Activated naive CD8-positive, alpha-beta T cell treated with anti-CD3 and anti-CD28 coated beads, Interleukin-2, amount 50 U/mL, for 24 hours (primary cell): Measurements from ENCODE around the gene RANBP2.
"Not testable (repeated sequence)": the region's sequence is repeated elsewhere in the genome, so short reads cannot be mapped to it uniquely, and the experiment has no call there.

Source experiments
- ATAC-seq: fragments of 150-1000 bp; cut with Tn5 transposase; one replicate; pipeline ENCODE4 v1.10.0; 2021
- DNase-seq: peaks from one replicate; pipeline ENCODE4 v3.0.0; 2021
- H3K27ac Mint-ChIP-seq: one replicate; pipeline ENCODE4 v1.8.0; 2021; ENCODE audit warnings: mild to moderate bottlenecking, mixed read lengths
- H3K27me3 Mint-ChIP-seq: one replicate; pipeline ENCODE4 v1.8.0; 2021; ENCODE audit warnings: mixed read lengths
- H3K36me3 Mint-ChIP-seq: one replicate; pipeline ENCODE4 v1.8.0; 2021; ENCODE audit warnings: low read depth, mixed read lengths
- H3K4me1 Mint-ChIP-seq: one replicate; pipeline ENCODE4 v1.8.0; 2021; ENCODE audit warnings: mixed read lengths
- H3K4me3 Mint-ChIP-seq: one replicate; pipeline ENCODE4 v1.8.0; 2021; ENCODE audit warnings: mild to moderate bottlenecking, moderate library complexity, mixed read lengths
- H3K9me3 Mint-ChIP-seq: one replicate; pipeline ENCODE4 v1.8.0; 2021; ENCODE audit warnings: mixed read lengths

Gene RANBP2

GRCh38 chr2:108716971-108717370 lies 2.3 kb upstream of the RANBP2 start:
- not testable (repeated sequence) for H3K36me3 Mint-ChIP-seq, H3K4me3 Mint-ChIP-seq

GRCh38 chr2:108726048-108726447 lies 6.8 kb downstream of the RANBP2 start:
- not testable (repeated sequence) for ATAC-seq, H3K4me3 Mint-ChIP-seq, H3K9me3 Mint-ChIP-seq, DNase-seq, H3K27me3 Mint-ChIP-seq
- Mint-ChIP-seq H3K36me3 (peaks cover 11% of the 10 kb centered on the region), H3K27ac (peak overlapping the region; percentile 31), H3K4me1 (peaks cover 42% of the 10 kb centered on the region)

More at GRCh38 chr2:108716971-108717370, 2.3 kb upstream of the RANBP2 start:
- H3K9me3 Mint-ChIP-seq, H3K27me3 Mint-ChIP-seq, DNase-seq, H3K27ac Mint-ChIP-seq, ATAC-seq: not testable (repeated sequence)
- peaks cover 15% of the 10 kb centered on the region for H3K4me1 Mint-ChIP-seq

GRCh38 chr2:108734656-108735055 lies 15.4 kb downstream of the RANBP2 start:
- H3K9me3 Mint-ChIP-seq, ATAC-seq, H3K4me1 Mint-ChIP-seq, DNase-seq, H3K4me3 Mint-ChIP-seq, H3K27me3 Mint-ChIP-seq: not testable (repeated sequence)
- Mint-ChIP-seq H3K36me3 (peaks cover 19% of the 10 kb centered on the region), H3K27ac (peak overlapping the region; percentile 26)

- not testable (repeated sequence) for DNase-seq, H3K4me1 Mint-ChIP-seq, H3K4me3 Mint-ChIP-seq, H3K9me3 Mint-ChIP-seq, H3K27ac Mint-ChIP-seq, H3K27me3 Mint-ChIP-seq, ATAC-seq
- H3K36me3 Mint-ChIP-seq = peaks cover 26% of the 10 kb centered on the region
Observed at GRCh38 chr2:108757973-108758372, 38.7 kb downstream of the RANBP2 start.

GRCh38 chr2:108762618-108763017 lies 43.3 kb downstream of the RANBP2 start:
- H3K4me1 Mint-ChIP-seq, H3K9me3 Mint-ChIP-seq, ATAC-seq, H3K27ac Mint-ChIP-seq, DNase-seq, H3K4me3 Mint-ChIP-seq, H3K27me3 Mint-ChIP-seq: not testable (repeated sequence)
- peaks cover 49% of the 10 kb centered on the region for H3K36me3 Mint-ChIP-seq

- H3K36me3 Mint-ChIP-seq = peaks cover 63% of the 10 kb centered on the region
- not testable (repeated sequence) for H3K4me3 Mint-ChIP-seq, H3K4me1 Mint-ChIP-seq, ATAC-seq, DNase-seq, H3K27me3 Mint-ChIP-seq, H3K27ac Mint-ChIP-seq, H3K9me3 Mint-ChIP-seq
Observed at GRCh38 chr2:108766671-108767070, 47.4 kb downstream of the RANBP2 start.

- not testable (repeated sequence) for DNase-seq, H3K27ac Mint-ChIP-seq, H3K4me3 Mint-ChIP-seq
Observed at GRCh38 chr2:108767859-108768258, 48.6 kb downstream of the RANBP2 start.

GRCh38 chr2:108776475-108776874 lies 57.2 kb downstream of the RANBP2 start:
- no peak for ATAC-seq
- Mint-ChIP-seq H3K4me3 (no peak overlapping the region), H3K9me3 (no peaks in the 10 kb centered on the region), H3K27ac (no peak overlapping the region), H3K36me3 (peaks cover 43% of the 10 kb centered on the region), H3K4me1 (no peaks in the 10 kb centered on the region), H3K27me3 (no peaks in the 10 kb centered on the region)
- no peak for DNase-seq

More at GRCh38 chr2:108767859-108768258, 48.6 kb downstream of the RANBP2 start:
- not testable (repeated sequence) for H3K27me3 Mint-ChIP-seq, H3K9me3 Mint-ChIP-seq, H3K4me1 Mint-ChIP-seq, ATAC-seq
- peaks cover 68% of the 10 kb centered on the region for H3K36me3 Mint-ChIP-seq

GRCh38 chr2:108778857-108779256 lies 59.6 kb downstream of the RANBP2 start:
- Mint-ChIP-seq H3K27me3 (no peaks in the 10 kb centered on the region), H3K36me3 (peaks cover 45% of the 10 kb centered on the region), H3K9me3 (no peaks in the 10 kb centered on the region), H3K27ac (peak overlapping the region; percentile 29), H3K4me3 (no peak overlapping the region), H3K4me1 (no peaks in the 10 kb centered on the region)
- DNase-seq = no peak
- no peak for ATAC-seq

- H3K9me3 Mint-ChIP-seq = no peaks in the 10 kb centered on the region
- ATAC-seq = no peak
- no peaks in the 10 kb centered on the region for H3K27me3 Mint-ChIP-seq
- H3K4me1 Mint-ChIP-seq = peaks cover 21% of the 10 kb centered on the region
- DNase-seq = no peak
- H3K27ac Mint-ChIP-seq = peak overlapping the region; percentile 96
- peak overlapping the region; percentile 96 for H3K4me3 Mint-ChIP-seq
- H3K36me3 Mint-ChIP-seq = peaks cover 30% of the 10 kb centered on the region
Observed at GRCh38 chr2:108786008-108786353, 66.7 kb downstream of the RANBP2 start.

- peak; percentile 98 for ATAC-seq
Observed at GRCh38 chr2:108786354-108787215, 67.3 kb downstream of the RANBP2 start, which contains the start of gene CCDC138. CCDC138 (plus strand) TSS chr2:108786771; CDS start chr2:108786823, 52 bp downstream.

GRCh38 chr2:108787216-108787541 lies 67.9 kb downstream of the RANBP2 start:
- peaks cover 21% of the 10 kb centered on the region for H3K4me1 Mint-ChIP-seq
- H3K27ac Mint-ChIP-seq = peak overlapping the region; percentile 74
- H3K36me3 Mint-ChIP-seq = peaks cover 26% of the 10 kb centered on the region
- peak overlapping the region; percentile 96 for H3K4me3 Mint-ChIP-seq
- ATAC-seq = no peak
- no peak for DNase-seq
- H3K9me3 Mint-ChIP-seq = no peaks in the 10 kb centered on the region
- H3K27me3 Mint-ChIP-seq = no peaks in the 10 kb centered on the region

More at GRCh38 chr2:108786354-108787215, 67.3 kb downstream of the RANBP2 start, which contains the start of gene CCDC138:
- H3K9me3 Mint-ChIP-seq = no peaks in the 10 kb centered on the region
- H3K4me3 Mint-ChIP-seq = peak within 1 kb of the TSS; percentile 96
- H3K36me3 Mint-ChIP-seq = peaks cover 30% of the 10 kb centered on the region
- H3K27me3 Mint-ChIP-seq = no peaks in the 10 kb centered on the region
- DNase-seq = peak; percentile 94
- H3K4me1 Mint-ChIP-seq = peaks cover 21% of the 10 kb centered on the region
- peak within 1 kb of the TSS; percentile 96 for H3K27ac Mint-ChIP-seq

- H3K27me3 Mint-ChIP-seq = no peaks in the 10 kb centered on the region
- ATAC-seq = no peak
Observed at GRCh38 chr2:108803045-108803736, 83.9 kb downstream of the RANBP2 start.

GRCh38 chr2:108805032-108805431 lies 85.8 kb downstream of the RANBP2 start:
- H3K4me3 Mint-ChIP-seq = no peak overlapping the region
- no peak for DNase-seq
- H3K27me3 Mint-ChIP-seq = no peaks in the 10 kb centered on the region
- ATAC-seq = no peak
- H3K36me3 Mint-ChIP-seq = peaks cover 52% of the 10 kb centered on the region
- H3K4me1 Mint-ChIP-seq = no peaks in the 10 kb centered on the region
- peaks cover 18% of the 10 kb centered on the region for H3K9me3 Mint-ChIP-seq
- H3K27ac Mint-ChIP-seq = no peak overlapping the region

More at GRCh38 chr2:108803045-108803736, 83.9 kb downstream of the RANBP2 start:
- peaks cover 47% of the 10 kb centered on the region for H3K36me3 Mint-ChIP-seq
- H3K4me3 Mint-ChIP-seq = no peak overlapping the region
- peaks cover under 1% of the 10 kb centered on the region for H3K9me3 Mint-ChIP-seq
- no peak overlapping the region for H3K27ac Mint-ChIP-seq
- H3K4me1 Mint-ChIP-seq = no peaks in the 10 kb centered on the region
- DNase-seq = no peak

GRCh38 chr2:108805782-108806181 lies 86.5 kb downstream of the RANBP2 start:
- H3K27me3 Mint-ChIP-seq = no peaks in the 10 kb centered on the region
- peaks cover 23% of the 10 kb centered on the region for H3K9me3 Mint-ChIP-seq
- peaks cover 56% of the 10 kb centered on the region for H3K36me3 Mint-ChIP-seq
- DNase-seq (no peak), ATAC-seq (no peak)
- H3K4me1 Mint-ChIP-seq = no peaks in the 10 kb centered on the region
- no peak overlapping the region for H3K4me3 Mint-ChIP-seq
- no peak overlapping the region for H3K27ac Mint-ChIP-seq
